Adrenal gland (tissue), 12 donors: ENCODE results near the gene CACNA1A. TPM values are rescaled to one million over a fixed set of nuclear protein-coding genes. Genes with fewer than 3 reads are reported as not detected.

ENCODE experiments used
- DNase-seq, 7 donors: peaks; one replicate each; pipeline ENCODE4 v3.0.0-alpha.2; 2019 to 2020
- H3K27ac ChIP-seq, 5 donors: fragments of 200-600 bp; sonication (generic) in 4 of 5; 1 replicate in 3 of 5; 2 replicates in 2 of 5; pipeline versions ENCODE4 v1.5.1 to v1.8.0; 2016 to 2020; ENCODE audit warnings: mild to moderate bottlenecking in 1 of 5
- H3K27me3 ChIP-seq: fragments of 200-600 bp; 2 replicates; pipeline ENCODE4 v1.8.0; 2021
- H3K36me3 ChIP-seq, 2 donors: fragments of 200-600 bp; replicated peaks in 1 of 2; 1 replicate in 1 of 2; 2 replicates in 1 of 2; pipeline versions ENCODE4 v1.5.1 to v1.8.0; 2018 to 2022
- H3K4me1 ChIP-seq, 2 donors: fragments of 200-600 bp; replicated peaks in 1 of 2; 1 replicate in 1 of 2; 2 replicates in 1 of 2; pipeline versions ENCODE4 v1.5.1 to v1.8.0; 2018 to 2021
- H3K4me3 ChIP-seq, 4 donors: fragments of 200-600 bp; sonication (generic) in 3 of 4; one replicate each; pipeline ENCODE4 v1.5.1; 2016 to 2018
- H3K9me3 ChIP-seq, 3 donors: fragments of 200-600 bp; sonication (generic) in 1 of 3; replicated peaks in 1 of 3; 1 replicate in 2 of 3; 2 replicates in 1 of 3; pipeline versions ENCODE4 v1.5.1 to v1.8.0; 2016 to 2021
- CTCF ChIP-seq, 6 experiments: fragments of 450-650 bp in 4 of 6; fragments of 200-600 bp in 2 of 6; sonication (generic) in 1 of 6; IDR thresholded peaks; 1 replicate in 5 of 6; 2 replicates in 1 of 6; pipeline versions ENCODE4 v1.5.1 to v1.8.0; 2016 to 2021; ENCODE audit warnings: antibody characterized with exemption in 6 of 6, mild to moderate bottlenecking in 2 of 6, moderate library complexity in 1 of 6
- POLR2A ChIP-seq, 2 donors: fragments of 450-650 bp; IDR thresholded peaks; one replicate each; pipeline ENCODE4 v1.6.1; 2017; ENCODE audit warnings: antibody characterized with exemption in 2 of 2, mild to moderate bottlenecking in 2 of 2, moderate library complexity in 1 of 2
- WGBS, 4 donors: extraction: QIAGEN DNeasy Blood & Tissue Kit in 2 of 4; methylation state at CpG; one replicate each; pipeline versions ENCODE4 v1.1.5 to v1.1.7; 2013 to 2017; 5-methylcytosine and 5-hydroxymethylcytosine counted together
- intact Hi-C, 2 donors: fragments of 100-400 bp; cut with DNase I; formaldehyde crosslinking; loops; one replicate each; pipeline versions ENCODE4 v1.14.1 to v1.15.0; 2022 to 2023
- polyA plus RNA-seq, 3 donors: library from polyadenylated mRNA; stranded (reverse); fragments of 200-250 nt in 2 of 3; fragments of 350-450 nt in 1 of 3; fragmentation: Illumina TruSeq in 1 of 3; extraction: RNeasy Lipid Tissue Mini Kit (QIAGEN cat#74804) in 1 of 3; gene quantifications; one replicate each; pipeline ENCODE4 v1.2.3, GENCODE V29; 2013 to 2014
- total RNA-seq, 9 donors: library from RNA; depleted of rRNA in 4 of 9; stranded (reverse); fragments of >200 nt in 4 of 9; fragments of 120-200 nt in 1 of 9; fragmentation: NEBNext Ultra II Directional in 1 of 9; extraction: Animal tissue kit (Norgen Biotek cat#: 25700) in 1 of 9; gene quantifications; one replicate each; pipeline versions ENCODE4 v1.1.0 to v1.2.4, GENCODE V29; 2013 to 2023
- donor health status: healthy with polysubstance abuse.
- donor health status: Bipolar disorder and iron deficiency.
- donor health status: DM: yes; HTN: yes; CAD: no.
- donor health status: DM: no; HTN: no; CAD: no.
- donor health status: DM: no; HTN: no; CAD: no.
- donor health status: DM: yes; HTN: yes; CAD: no.

The CACNA1A gene
- total and polyA plus RNA-seq, 12 donors, result 0.28 to 35.4 (median 2.8) TPM; not detected in 1

GRCh38 chr19:13547102-13547501 lies 40.8 kb upstream of the CACNA1A start:
- intact Hi-C loops, result no loop called here
- no peak for DNase-seq
- no peaks in the 10 kb centered on the region for H3K36me3 ChIP-seq

GRCh38 chr19:13544423-13544822 lies 38.1 kb upstream of the CACNA1A start:
- Histone ChIP-seq H3K4me1 (no peaks in the 10 kb centered on the region), H3K27ac (no peak overlapping the region), H3K9me3 (peaks cover 0 to 6% (median 0%) of the 10 kb centered on the region in 3 donors), H3K27me3 (no peaks in the 10 kb centered on the region), H3K4me3 (no peak overlapping the region), H3K36me3 (no peaks in the 10 kb centered on the region)
- intact Hi-C loops, result no loop called here
- DNase-seq, result no peak
- no peak for TF ChIP-seq POLR2A (IDR thresholded peaks at IDR 0.05)
- WGBS, 4 donors, result 65 to 89% (median 69%) methylated on average over 2 of the region's 2 CpGs

More at GRCh38 chr19:13547102-13547501, 40.8 kb upstream of the CACNA1A start:
- H3K4me1 ChIP-seq, result no peaks in the 10 kb centered on the region
- H3K27me3 ChIP-seq, result no peaks in the 10 kb centered on the region
- peaks cover 0 to 6% (median 0%) of the 10 kb centered on the region in 3 donors for H3K9me3 ChIP-seq
- H3K4me3 ChIP-seq, result no peak overlapping the region
- no peak overlapping the region for H3K27ac ChIP-seq
- TF ChIP-seq POLR2A (IDR thresholded peaks at IDR 0.05), result no peak
- TF ChIP-seq CTCF (IDR thresholded peaks at IDR 0.05), result no peak

- Histone ChIP-seq H3K4me1 (no peaks in the 10 kb centered on the region), H3K36me3 (no peaks in the 10 kb centered on the region), H3K4me3 (no peak overlapping the region), H3K27ac (no peak overlapping the region), H3K27me3 (no peaks in the 10 kb centered on the region), H3K9me3 (peaks cover 0 to 6% (median 0%) of the 10 kb centered on the region in 3 donors)
- intact Hi-C loops, result no loop called here
- DNase-seq, result no peak
- TF ChIP-seq POLR2A (IDR thresholded peaks at IDR 0.05) (no peak), CTCF (IDR thresholded peaks at IDR 0.05) (no peak)
- 0 to 71% (median 51%) methylated on average over 1 of the region's 1 CpG for WGBS, 4 donors
These were observed 35.3 kb upstream of the CACNA1A start for GRCh38 chr19:13541554-13541953.

- Histone ChIP-seq H3K27ac (no peak overlapping the region), H3K36me3 (no peaks in the 10 kb centered on the region), H3K4me3 (no peak overlapping the region), H3K27me3 (no peaks in the 10 kb centered on the region), H3K4me1 (no peaks in the 10 kb centered on the region), H3K9me3 (no peaks in the 10 kb centered on the region)
- WGBS, 4 donors, result 53 to 63% (median 57%) methylated on average over 1 of the region's 1 CpG
- TF ChIP-seq CTCF (IDR thresholded peaks at IDR 0.05) (no peak), POLR2A (IDR thresholded peaks at IDR 0.05) (no peak)
- DNase-seq, result no peak
- intact Hi-C loops, result no loop called here
These were observed 33.1 kb upstream of the CACNA1A start for GRCh38 chr19:13539332-13539731.

GRCh38 chr19:13538601-13539253 lies 32.4 kb upstream of the CACNA1A start:
- 58 to 64% (median 59%) methylated on average over 7 of the region's 7 CpGs for WGBS, 4 donors
- intact Hi-C loops, result no loop called here
- no peaks in the 10 kb centered on the region for H3K9me3 ChIP-seq
- H3K27ac ChIP-seq, result no peak overlapping the region
- DNase-seq, result no peak
- H3K27me3 ChIP-seq, result no peaks in the 10 kb centered on the region
- H3K4me1 ChIP-seq, result no peaks in the 10 kb centered on the region
- TF ChIP-seq CTCF (IDR thresholded peaks at IDR 0.05), result no peak
- TF ChIP-seq POLR2A (IDR thresholded peaks at IDR 0.05), result no peak
- H3K36me3 ChIP-seq, result no peaks in the 10 kb centered on the region
- H3K4me3 ChIP-seq, result no peak overlapping the region
